Uterus (tissue), 4 donors: Measurements from ENCODE around the gene BCAS3. TPM values are rescaled to one million over a fixed set of nuclear protein-coding genes. Genes with fewer than 3 reads are reported as not detected.

Experiments used
- DNase-seq, 2 donors: peaks; one replicate each; pipeline ENCODE4 v3.0.0-alpha.2; 2019 to 2020
- H3K27ac ChIP-seq, 2 donors: fragments of 200-600 bp; sonication (generic); 1 replicate in 1 of 2; 2 replicates in 1 of 2; pipeline ENCODE4 v1.5.1; 2016 to 2018
- H3K27me3 ChIP-seq, 2 donors: fragments of 200-600 bp; sonication (generic); one replicate each; pipeline ENCODE4 v1.5.1; 2018 to 2019; ENCODE audit warnings: control low read depth in 1 of 2
- H3K36me3 ChIP-seq, 2 donors: fragments of 200-600 bp; sonication (generic); one replicate each; pipeline ENCODE4 v1.5.1; 2019; ENCODE audit warnings: control low read depth in 1 of 2
- H3K4me1 ChIP-seq, 2 donors: fragments of 200-600 bp; sonication (generic); one replicate each; pipeline ENCODE4 v1.5.1; 2018 to 2019; ENCODE audit warnings: control low read depth in 1 of 2
- H3K4me3 ChIP-seq, 2 donors: fragments of 200-600 bp; sonication (generic); 1 replicate in 1 of 2; 2 replicates in 1 of 2; pipeline ENCODE4 v1.5.1; 2018 to 2019; ENCODE audit warnings: mild to moderate bottlenecking in 1 of 2
- H3K9me3 ChIP-seq, 2 donors: fragments of 200-600 bp; sonication (generic); one replicate each; pipeline ENCODE4 v1.5.1; 2019; ENCODE audit warnings: control low read depth in 1 of 2
- CTCF ChIP-seq, 4 experiments: fragments of 200-600 bp in 2 of 4; fragments of 450-650 bp in 2 of 4; sonication (generic) in 2 of 4; IDR thresholded peaks; one replicate each; pipeline ENCODE4 v1.5.1; 2016 to 2019; ENCODE audit warnings: antibody characterized with exemption in 4 of 4, mild to moderate bottlenecking in 2 of 4, moderate library complexity in 1 of 4
- POLR2A ChIP-seq, 2 donors: fragments of 450-650 bp; IDR thresholded peaks; one replicate each; pipeline ENCODE4 v1.6.1; 2016; ENCODE audit warnings: antibody characterized with exemption in 2 of 2, mild to moderate bottlenecking in 1 of 2, moderate library complexity in 1 of 2
- intact Hi-C: fragments of 100-400 bp; cut with DNase I; formaldehyde crosslinking; loops from one replicate; pipeline ENCODE4 v1.15.1; 2023; ENCODE audit warnings: low total_unique reads
- total RNA-seq, 4 donors: library from RNA; depleted of rRNA in 3 of 4; stranded (reverse); fragments of >200 nt in 3 of 4; gene quantifications; one replicate each; pipeline versions ENCODE4 v1.1.0 to v1.2.4, GENCODE V29; 2014 to 2023
- donor health status: DM: yes; HTN: yes; CAD: no.

BCAS3 gene
- total RNA-seq, 4 donors from 2014 or later, result 42.6 to 147 (median 83.7) TPM

DNA sequence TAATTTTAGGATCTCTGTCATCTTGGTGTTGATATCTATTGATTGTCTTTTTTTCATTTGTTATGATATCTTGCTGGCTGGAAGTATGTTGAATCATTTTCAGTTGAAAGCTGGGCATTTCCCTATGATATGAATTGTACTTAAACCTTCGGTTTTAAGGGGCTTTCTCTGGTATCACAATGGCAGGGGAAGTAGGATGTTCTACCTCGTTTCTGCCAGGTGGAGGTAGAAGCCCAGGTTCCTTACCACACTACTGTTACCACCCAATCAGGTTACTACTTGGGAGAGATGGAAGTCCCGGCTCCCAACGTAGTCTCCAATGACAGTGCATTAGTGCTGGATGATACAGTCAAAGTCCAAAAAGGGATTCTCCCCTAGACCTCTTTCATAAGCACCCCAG is 440.3 kb downstream of the BCAS3 start:
- H3K9me3 ChIP-seq, result peaks cover 0 to 6% of the 10 kb centered on the region in 2 donors
- H3K27me3 ChIP-seq, result no peaks in the 10 kb centered on the region
- intact Hi-C loops, result no loop called here
- peaks cover 0 to 4% of the 10 kb centered on the region in 2 donors for H3K36me3 ChIP-seq
- H3K4me1 ChIP-seq, result no peaks in the 10 kb centered on the region
- H3K4me3 ChIP-seq, result no peak overlapping the region
- DNase-seq, result no peak
- TF ChIP-seq CTCF (IDR thresholded peaks at IDR 0.05) (no peak), POLR2A (IDR thresholded peaks at IDR 0.05) (no peak)
- H3K27ac ChIP-seq, result no peak overlapping the region

- TF ChIP-seq CTCF (IDR thresholded peaks at IDR 0.05) (no peak), POLR2A (IDR thresholded peaks at IDR 0.05) (no peak)
- no peak for DNase-seq
Observed at GRCh38 chr17:61118871-61119270, 441.2 kb downstream of the BCAS3 start.

GRCh38 chr17:61122326-61122913 is 444.8 kb downstream of the BCAS3 start:
- Histone ChIP-seq H3K4me3 (no peak overlapping the region), H3K9me3 (no peaks in the 10 kb centered on the region), H3K4me1 (no peaks in the 10 kb centered on the region), H3K27me3 (no peaks in the 10 kb centered on the region), H3K36me3 (peaks cover 0 to 4% of the 10 kb centered on the region in 2 donors), H3K27ac (no peak overlapping the region)
- intact Hi-C loops, result no loop called here
- DNase-seq, result no peak
- TF ChIP-seq POLR2A (IDR thresholded peaks at IDR 0.05) (no peak), CTCF (IDR thresholded peaks at IDR 0.05) (no peak)

More at GRCh38 chr17:61118871-61119270, 441.2 kb downstream of the BCAS3 start:
- Histone ChIP-seq H3K4me3 (no peak overlapping the region), H3K4me1 (no peaks in the 10 kb centered on the region), H3K27me3 (no peaks in the 10 kb centered on the region), H3K9me3 (peaks cover 0 to 6% of the 10 kb centered on the region in 2 donors), H3K27ac (no peak overlapping the region), H3K36me3 (peaks cover 0 to 4% of the 10 kb centered on the region in 2 donors)
- intact Hi-C loops, result no loop called here

GRCh38 chr17:61124562-61124961 is 446.9 kb downstream of the BCAS3 start:
- Histone ChIP-seq H3K9me3 (no peaks in the 10 kb centered on the region), H3K27ac (no peak overlapping the region), H3K4me3 (no peak overlapping the region), H3K4me1 (no peaks in the 10 kb centered on the region), H3K36me3 (peaks cover 0 to 4% of the 10 kb centered on the region in 2 donors), H3K27me3 (no peaks in the 10 kb centered on the region)
- no peak for TF ChIP-seq CTCF (IDR thresholded peaks at IDR 0.05)
- TF ChIP-seq POLR2A (IDR thresholded peaks at IDR 0.05), result no peak
- no peak for DNase-seq
- intact Hi-C loops, result no loop called here

- Histone ChIP-seq H3K27me3 (no peaks in the 10 kb centered on the region), H3K36me3 (no peaks in the 10 kb centered on the region), H3K27ac (no peak overlapping the region), H3K4me1 (no peaks in the 10 kb centered on the region), H3K9me3 (no peaks in the 10 kb centered on the region), H3K4me3 (no peak overlapping the region)
- intact Hi-C loops, result no loop called here
- TF ChIP-seq POLR2A (IDR thresholded peaks at IDR 0.05) (no peak), CTCF (IDR thresholded peaks at IDR 0.05) (no peak)
- DNase-seq, result no peak
Observed at GRCh38 chr17:61126473-61127249, 449.0 kb downstream of the BCAS3 start.
